Liver (tissue), 9 donors: ENCODE measurements around the gene ERGIC1. TPM values are rescaled to one million over a fixed set of nuclear protein-coding genes. Genes with fewer than 3 reads are reported as not detected.

ENCODE experiments used
- DNase-seq: peaks from one replicate; pipeline ENCODE4 v3.0.0-alpha.2; 2017; ENCODE audit warnings: low spot score
- H3K27ac ChIP-seq, 2 donors: one replicate each; pipeline ENCODE4 v1.7.0; 2013; ENCODE audit warnings: inconsistent platforms in 2 of 2, low read length in 2 of 2, control low read depth in 1 of 2, low read depth in 1 of 2, mild to moderate bottlenecking in 1 of 2
- H3K27me3 ChIP-seq, 4 donors: one replicate each; pipeline versions ENCODE4 v1.6.1 to v1.7.0; 2013; ENCODE audit warnings: low read length in 3 of 4, inconsistent platforms in 1 of 4, mild to moderate bottlenecking in 1 of 4, moderate library complexity in 1 of 4; ENCODE audit not compliant: control insufficient read depth in 4 of 4, insufficient read depth in 4 of 4
- H3K36me3 ChIP-seq, 4 donors: one replicate each; pipeline versions ENCODE4 v1.6.1 to v1.7.0; 2013; ENCODE audit warnings: low read length in 3 of 4, mild to moderate bottlenecking in 3 of 4, low read depth in 1 of 4, moderate library complexity in 1 of 4; ENCODE audit not compliant: control insufficient read depth in 4 of 4, insufficient read depth in 3 of 4
- H3K4me1 ChIP-seq, 4 donors: one replicate each; pipeline versions ENCODE4 v1.6.1 to v1.7.0; 2013; ENCODE audit warnings: low read length in 3 of 4, mild to moderate bottlenecking in 3 of 4, moderate library complexity in 1 of 4; ENCODE audit not compliant: control insufficient read depth in 4 of 4, insufficient read depth in 4 of 4
- H3K4me3 ChIP-seq, 3 donors: one replicate each; pipeline versions ENCODE4 v1.6.1 to v1.7.0; 2013; ENCODE audit warnings: low read length in 3 of 3, control low read depth in 1 of 3, low read depth in 1 of 3, mild to moderate bottlenecking in 1 of 3
- H3K9ac ChIP-seq, 2 donors: one replicate each; pipeline ENCODE4 v1.7.0; 2013; ENCODE audit warnings: low read length in 2 of 2, mild to moderate bottlenecking in 2 of 2, moderate library complexity in 2 of 2, control low read depth in 1 of 2, low read depth in 1 of 2
- H3K9me3 ChIP-seq, 4 donors: one replicate each; pipeline versions ENCODE4 v1.6.1 to v1.7.0; 2013; ENCODE audit warnings: low read length in 3 of 4; ENCODE audit not compliant: control insufficient read depth in 4 of 4
- CTCF ChIP-seq: fragments of 150-350 bp; IDR thresholded peaks from 2 replicates; pipeline ENCODE4 v1.5.1; 2017; ENCODE audit warnings: improper control_type of control experiment, low read depth, low read length; ENCODE audit not compliant: missing input control
- EGR1 ChIP-seq, 2 donors: IDR thresholded peaks; 2 replicates each; pipeline ENCODE4 v1.6.1; 2016 to 2018; ENCODE audit warnings: antibody characterized with exemption in 2 of 2, low read depth in 2 of 2
- GABPA ChIP-seq, 2 donors: IDR thresholded peaks in 1 of 2; conservative IDR thresholded peaks in 1 of 2; 2 replicates each; pipeline ENCODE4 v1.6.1; 2016; ENCODE audit warnings: antibody characterized with exemption in 2 of 2, mild to moderate bottlenecking in 1 of 2, moderate library complexity in 1 of 2
- HNF4A ChIP-seq, 2 donors: conservative IDR thresholded peaks; 2 replicates each; pipeline ENCODE4 v1.6.1; 2016; ENCODE audit warnings: antibody characterized with exemption in 2 of 2, mild to moderate bottlenecking in 2 of 2
- HNF4G ChIP-seq: IDR thresholded peaks from 2 replicates; pipeline ENCODE4 v1.6.1; 2016; ENCODE audit warnings: antibody characterized with exemption
- MAX ChIP-seq: IDR thresholded peaks from 2 replicates; pipeline ENCODE4 v1.6.1; 2016; ENCODE audit warnings: antibody characterized with exemption
- NR2F2 ChIP-seq: IDR thresholded peaks from 2 replicates; pipeline ENCODE4 v1.6.1; 2016; ENCODE audit warnings: antibody characterized with exemption
- RAD21 ChIP-seq, 2 donors: IDR thresholded peaks; 2 replicates each; pipeline ENCODE4 v1.6.1; 2016; ENCODE audit warnings: antibody characterized with exemption in 2 of 2, mild to moderate bottlenecking in 2 of 2
- REST ChIP-seq: IDR thresholded peaks from 2 replicates; pipeline ENCODE4 v1.6.1; 2016; ENCODE audit warnings: antibody characterized with exemption, mild to moderate bottlenecking
- RXRA ChIP-seq, 2 donors: IDR thresholded peaks; 2 replicates each; pipeline ENCODE4 v1.6.1; 2017 to 2018; ENCODE audit warnings: antibody characterized with exemption in 2 of 2, mild to moderate bottlenecking in 1 of 2
- SP1 ChIP-seq: IDR thresholded peaks from 2 replicates; pipeline ENCODE4 v1.6.1; 2018; ENCODE audit warnings: antibody characterized with exemption, mild to moderate bottlenecking
- TAF1 ChIP-seq: conservative IDR thresholded peaks from 2 replicates; pipeline ENCODE4 v1.6.1; 2016; ENCODE audit warnings: antibody characterized with exemption, mild to moderate bottlenecking
- YY1 ChIP-seq: IDR thresholded peaks from 2 replicates; pipeline ENCODE4 v1.6.1; 2016; ENCODE audit warnings: antibody characterized with exemption, mild to moderate bottlenecking
- WGBS: extraction: QIAGEN DNeasy Blood & Tissue Kit; methylation state at CpG from one replicate; pipeline ENCODE4 v1.1.7; 2013; 5-methylcytosine and 5-hydroxymethylcytosine counted together
- polyA plus RNA-seq, 2 donors: library from polyadenylated mRNA; stranded (reverse) in 1 of 2; unstranded in 1 of 2; fragments of 200-250 nt in 1 of 2; fragments of >200 nt in 1 of 2; fragmentation: Nextera tagmentation in 1 of 2; extraction: Ambion mirVana in 1 of 2; gene quantifications; one replicate each; pipeline versions ENCODE4 v1.2.1 to v1.2.3, GENCODE V29; 2013 to 2015
- total RNA-seq, 2 donors: library from RNA; depleted of rRNA; stranded (reverse); fragments of >200 nt; gene quantifications; one replicate each; pipeline ENCODE4 v1.2.3, GENCODE V29; 2014
- TF ChIP-seq, protein P1 (sequence below): IDR thresholded peaks from 2 replicates; pipeline ENCODE4 v1.6.1; 2016; ENCODE audit warnings: antibody characterized with exemption
- TF ChIP-seq, protein P2 (sequence below): IDR thresholded peaks from 2 replicates; pipeline ENCODE4 v1.6.1; 2016; ENCODE audit warnings: antibody characterized with exemption
- donor health status: healthy.
- donor health status: healthy.
- donor health status: healthy.
- donor health status: healthy.
- donor health status: healthy.

Gene ERGIC1
- total and polyA plus RNA-seq, 4 donors: 45.4 to 155 (median 101) TPM

DNA sequence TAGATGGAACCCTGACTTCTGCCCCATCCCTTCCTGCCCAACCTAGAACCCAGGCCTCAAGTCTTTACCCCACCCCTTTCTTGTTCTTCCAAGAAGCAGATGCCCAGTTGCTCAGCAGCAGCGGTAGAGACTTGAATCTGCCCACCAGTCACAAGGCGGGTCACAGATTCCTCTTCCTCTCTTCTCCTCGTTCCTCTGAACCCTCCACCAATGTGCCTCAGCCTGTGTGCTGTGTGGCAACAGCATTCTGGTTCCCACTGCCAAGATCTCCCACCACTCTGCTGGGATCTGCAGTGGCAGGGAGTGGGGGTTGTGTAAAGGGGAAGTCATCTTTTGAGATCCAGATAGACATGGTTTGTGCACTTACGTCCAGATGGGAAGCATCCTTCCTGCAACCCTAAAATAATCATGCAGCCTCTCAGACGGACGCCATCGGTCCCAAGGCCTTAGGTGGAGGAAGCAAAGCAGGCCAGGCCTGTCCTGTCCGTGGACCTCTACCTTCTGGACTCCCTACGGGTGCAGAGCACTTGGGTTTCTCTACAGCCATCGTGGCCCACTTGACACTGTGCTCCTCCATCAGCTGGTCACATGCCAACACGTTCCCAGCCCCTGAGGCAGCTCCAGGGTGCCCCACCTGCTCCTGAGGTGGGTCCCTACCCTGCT lies 117.5 kb downstream of the ERGIC1 start:
- Histone ChIP-seq H3K36me3 (peaks cover 6 to 33% (median 22%) of the 10 kb centered on the region in 4 donors), H3K27me3 (no peaks in the 10 kb centered on the region), H3K9me3 (no peaks in the 10 kb centered on the region), H3K27ac (no peak overlapping the region), H3K4me3 (no peak overlapping the region), H3K9ac (no peak overlapping the region), H3K4me1 (no peaks in the 10 kb centered on the region)
- WGBS: 87% methylated on average over 11 of the region's 11 CpGs
- TF ChIP-seq RXRA (IDR thresholded peaks at IDR 0.05) (no peak), SP1 (no peak), YY1 (no peak), HNF4G (no peak), REST (no peak), CTCF (no peak), RAD21 (IDR thresholded peaks at IDR 0.05) (no peak), GABPA (IDR thresholded peaks at IDR 0.05 in 1 of 2, conservative IDR thresholded peaks at IDR 0.05 in 1 of 2) (no peak), MAX (no peak), EGR1 (IDR thresholded peaks at IDR 0.05; ENCODE audit: low read depth in 2 of 2) (no peak), TAF1 (no peak), HNF4A (conservative IDR thresholded peaks at IDR 0.05) (no peak), NR2F2 (no peak)
- TF ChIP-seq, protein P1, sequence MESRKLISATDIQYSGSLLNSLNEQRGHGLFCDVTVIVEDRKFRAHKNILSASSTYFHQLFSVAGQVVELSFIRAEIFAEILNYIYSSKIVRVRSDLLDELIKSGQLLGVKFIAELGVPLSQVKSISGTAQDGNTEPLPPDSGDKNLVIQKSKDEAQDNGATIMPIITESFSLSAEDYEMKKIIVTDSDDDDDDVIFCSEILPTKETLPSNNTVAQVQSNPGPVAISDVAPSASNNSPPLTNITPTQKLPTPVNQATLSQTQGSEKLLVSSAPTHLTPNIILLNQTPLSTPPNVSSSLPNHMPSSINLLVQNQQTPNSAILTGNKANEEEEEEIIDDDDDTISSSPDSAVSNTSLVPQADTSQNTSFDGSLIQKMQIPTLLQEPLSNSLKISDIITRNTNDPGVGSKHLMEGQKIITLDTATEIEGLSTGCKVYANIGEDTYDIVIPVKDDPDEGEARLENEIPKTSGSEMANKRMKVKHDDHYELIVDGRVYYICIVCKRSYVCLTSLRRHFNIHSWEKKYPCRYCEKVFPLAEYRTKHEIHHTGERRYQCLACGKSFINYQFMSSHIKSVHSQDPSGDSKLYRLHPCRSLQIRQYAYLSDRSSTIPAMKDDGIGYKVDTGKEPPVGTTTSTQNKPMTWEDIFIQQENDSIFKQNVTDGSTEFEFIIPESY: no peak
- TF ChIP-seq, protein P2, sequence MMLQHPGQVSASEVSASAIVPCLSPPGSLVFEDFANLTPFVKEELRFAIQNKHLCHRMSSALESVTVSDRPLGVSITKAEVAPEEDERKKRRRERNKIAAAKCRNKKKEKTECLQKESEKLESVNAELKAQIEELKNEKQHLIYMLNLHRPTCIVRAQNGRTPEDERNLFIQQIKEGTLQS: no peak
- DNase-seq: no peak
